Left lung (tissue), 10 donors: Measurements from ENCODE around the gene ARFGAP1. TPM values are rescaled to one million over a fixed set of nuclear protein-coding genes. Genes with fewer than 3 reads are reported as not detected.

Experiments used
- ATAC-seq: fragments of 200-7000 bp; cut with Tn5 transposase; one replicate; pipeline ENCODE4 v1.9.1; 2020; ENCODE audit warnings: moderate library complexity
- DNase-seq, 4 donors: peaks; one replicate each; pipeline ENCODE4 v3.0.0-alpha.2; 2013 to 2020
- H3K27ac ChIP-seq, 2 donors: fragments of 200-600 bp; sonication (generic) in 1 of 2; one replicate each; pipeline versions ENCODE4 v1.5.0 to v1.8.0; 2020 to 2021
- H3K27me3 ChIP-seq, 2 donors: fragments of 200-600 bp; sonication (generic) in 1 of 2; one replicate each; pipeline versions ENCODE4 v1.5.0 to v1.8.0; 2020 to 2021
- H3K36me3 ChIP-seq, 2 donors: fragments of 200-600 bp; sonication (generic) in 1 of 2; one replicate each; pipeline versions ENCODE4 v1.5.0 to v1.8.0; 2020 to 2021
- H3K4me1 ChIP-seq, 2 donors: fragments of 200-600 bp; one replicate each; pipeline ENCODE4 v1.8.0; 2021
- H3K4me3 ChIP-seq, 2 donors: fragments of 200-600 bp; sonication (generic) in 1 of 2; one replicate each; pipeline versions ENCODE4 v1.5.0 to v1.8.0; 2020 to 2021; ENCODE audit warnings: mild to moderate bottlenecking in 1 of 2
- H3K9me3 ChIP-seq, 2 donors: fragments of 200-600 bp; sonication (generic) in 1 of 2; one replicate each; pipeline versions ENCODE4 v1.5.0 to v1.8.0; 2020 to 2021
- CTCF ChIP-seq, 2 donors: fragments of 200-600 bp; sonication (generic) in 1 of 2; IDR thresholded peaks; one replicate each; pipeline versions ENCODE4 v1.5.0 to v1.8.0; 2021; ENCODE audit warnings: antibody characterized with exemption in 2 of 2
- intact Hi-C, 2 donors: fragments of 100-400 bp; cut with DNase I; formaldehyde crosslinking; loops; one replicate each; pipeline versions ENCODE4 v1.11.2 to v1.14.2; 2022
- polyA plus RNA-seq, 6 donors: library from polyadenylated mRNA; unstranded; fragments of 120-200 nt; gene quantifications; one replicate each; pipeline ENCODE4 v1.2.1, GENCODE V29; 2013; ENCODE audit not compliant: insufficient read length in 6 of 6
- total RNA-seq, 2 donors: library from RNA; stranded (reverse); fragmentation: NEBNext Ultra II Directional; extraction: Animal tissue kit (Norgen Biotek cat#: 25700); gene quantifications; one replicate each; pipeline ENCODE4 v1.2.1, GENCODE V29; 2021
- donor health status: DM: no; HTN: yes; CAD: no.
- donor health status: DM: no; HTN: no; CAD: no.

Gene ARFGAP1
- total and polyA plus RNA-seq, 8 donors: 53.1 to 87.5 (median 70.2) TPM

DNA sequence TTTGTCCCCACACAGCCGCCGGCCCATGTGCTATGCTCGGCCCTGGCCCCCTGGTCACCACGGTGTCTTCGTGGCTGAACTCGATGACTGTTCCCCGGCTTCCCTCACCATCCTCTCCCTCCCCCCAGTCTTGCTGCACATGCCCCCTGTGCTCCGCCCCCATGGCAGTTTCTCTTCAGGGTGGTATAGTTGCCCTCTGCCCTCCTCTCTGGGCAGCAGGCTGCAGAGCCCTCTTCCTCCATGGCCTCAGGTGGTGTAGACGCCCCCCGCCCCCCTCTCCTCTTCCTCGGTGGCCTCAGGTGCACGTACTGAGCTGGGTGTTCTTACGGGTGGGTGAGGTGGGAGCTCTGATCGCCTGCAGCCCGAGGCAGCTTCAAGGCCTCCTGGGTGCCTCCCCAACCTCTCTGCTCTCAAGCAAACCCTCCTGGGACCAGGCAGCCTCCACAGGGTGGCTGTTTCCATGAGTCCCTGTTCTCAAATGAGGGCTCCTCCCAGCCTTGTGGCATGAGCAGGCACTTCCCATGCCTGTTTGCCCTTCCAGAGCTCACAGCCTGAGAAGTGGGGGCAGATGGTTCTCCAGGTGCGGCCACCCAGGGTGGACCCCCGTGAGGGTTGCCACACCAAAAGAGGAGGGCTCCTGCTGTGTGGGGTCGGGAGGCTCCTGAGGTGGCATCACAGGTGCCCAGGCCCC, 45.1 kb downstream of the ARFGAP1 start:
- H3K4me1 ChIP-seq: no peaks in the 10 kb centered on the region
- no peak overlapping the region for H3K4me3 ChIP-seq
- H3K27ac ChIP-seq: no peak overlapping the region
- DNase-seq (peak in 1 of 4 donors; percentile 57), ATAC-seq (no peak)
- no peaks in the 10 kb centered on the region for H3K9me3 ChIP-seq
- no peaks in the 10 kb centered on the region for H3K36me3 ChIP-seq
- no peak for TF ChIP-seq CTCF (IDR thresholded peaks at IDR 0.05)
- intact Hi-C loops: no loop called here
- peaks cover 0 to 81% of the 10 kb centered on the region in 2 donors for H3K27me3 ChIP-seq

- intact Hi-C loops: no loop called here
- Histone ChIP-seq H3K4me1 (no peaks in the 10 kb centered on the region), H3K27ac (no peak overlapping the region), H3K27me3 (peaks cover 0 to 86% of the 10 kb centered on the region in 2 donors), H3K4me3 (no peak overlapping the region), H3K36me3 (no peaks in the 10 kb centered on the region), H3K9me3 (no peaks in the 10 kb centered on the region)
- ATAC-seq (no peak), DNase-seq (peak in 1 of 4 donors; percentile 63)
- no peak for TF ChIP-seq CTCF (IDR thresholded peaks at IDR 0.05)
Measured at GRCh38 chr20:63318391-63319163, 46.0 kb downstream of the ARFGAP1 start.

DNA sequence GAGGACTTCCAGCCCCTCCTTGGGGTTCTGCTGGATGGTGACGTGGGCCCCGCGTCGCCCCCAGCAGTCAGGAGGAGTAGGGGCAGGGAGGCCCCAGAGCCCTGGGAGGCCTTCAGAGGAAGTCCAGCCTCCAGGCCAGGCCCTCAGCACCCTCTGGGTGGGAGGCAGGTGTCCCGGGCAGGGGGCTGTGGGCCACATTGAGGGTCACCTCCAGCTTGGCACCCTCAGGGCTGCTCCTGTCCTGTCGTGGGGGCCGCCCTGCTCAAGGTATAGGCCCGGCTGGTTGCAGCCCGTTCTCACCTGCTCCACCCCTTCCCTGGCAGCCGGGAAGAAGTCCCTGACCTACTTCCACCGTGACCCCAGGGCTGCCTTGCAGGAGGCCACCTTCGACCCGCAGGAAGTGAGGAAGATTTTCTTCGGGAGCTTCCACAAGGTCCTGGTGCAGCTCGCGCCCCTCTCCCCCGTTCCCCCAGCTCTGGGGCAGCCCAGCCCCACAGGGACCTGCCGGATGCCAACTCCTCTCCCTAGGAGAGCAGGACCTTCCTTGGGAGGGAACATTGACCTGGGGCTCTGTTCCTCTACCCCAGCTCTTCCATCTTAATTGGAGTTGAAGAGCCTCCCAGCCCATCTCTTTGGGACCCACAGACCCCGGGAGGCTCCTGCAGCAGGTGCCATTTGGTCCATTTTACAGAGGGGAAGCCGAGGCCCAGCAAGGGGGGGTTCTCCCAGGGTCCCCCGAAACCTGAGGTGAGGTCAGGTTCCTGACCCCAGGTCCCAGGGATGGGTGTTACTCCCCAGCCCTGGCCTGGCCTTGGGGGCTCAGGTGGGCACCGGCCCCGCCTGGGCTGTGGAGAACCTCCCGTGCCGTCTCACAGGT, 46.8 kb downstream of the ARFGAP1 start:
- Histone ChIP-seq H3K27me3 (peaks cover 0 to 82% of the 10 kb centered on the region in 2 donors), H3K36me3 (no peaks in the 10 kb centered on the region), H3K9me3 (no peaks in the 10 kb centered on the region), H3K27ac (no peak overlapping the region), H3K4me1 (no peaks in the 10 kb centered on the region), H3K4me3 (no peak overlapping the region)
- intact Hi-C loops: no loop called here
- DNase-seq (peak in 1 of 4 donors; percentile 68), ATAC-seq (no peak)
- TF ChIP-seq CTCF (IDR thresholded peaks at IDR 0.05): no peak

DNA sequence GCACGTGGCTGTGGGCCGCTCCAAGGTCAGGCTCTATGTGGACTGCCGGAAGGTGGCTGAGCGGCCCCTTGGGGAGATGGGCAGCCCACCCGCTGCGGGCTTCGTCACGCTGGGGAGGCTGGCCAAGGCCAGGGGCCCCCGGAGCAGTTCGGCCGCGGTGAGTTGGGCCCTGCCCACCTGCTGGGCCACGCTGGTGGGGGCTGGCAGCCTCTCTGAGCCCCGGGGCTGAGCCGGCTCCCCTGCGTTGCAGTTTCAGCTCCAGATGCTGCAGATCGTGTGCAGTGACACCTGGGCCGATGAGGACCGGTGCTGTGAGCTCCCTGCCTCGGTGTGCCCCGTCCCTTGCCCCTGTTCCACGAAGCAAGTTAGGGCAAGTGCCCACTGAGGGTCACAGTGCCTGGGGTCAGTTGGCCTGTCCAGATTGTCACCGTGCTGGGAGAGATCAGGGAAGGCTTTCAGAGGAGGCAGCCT, 47.5 kb downstream of the ARFGAP1 start:
- H3K9me3 ChIP-seq: no peaks in the 10 kb centered on the region
- no peak for TF ChIP-seq CTCF (IDR thresholded peaks at IDR 0.05)
- no peak overlapping the region for H3K27ac ChIP-seq
- H3K4me1 ChIP-seq: no peaks in the 10 kb centered on the region
- DNase-seq: peak in 1 of 4 donors; percentile 76
- H3K27me3 ChIP-seq: peaks cover 0 to 78% of the 10 kb centered on the region in 2 donors
- H3K36me3 ChIP-seq: no peaks in the 10 kb centered on the region
- H3K4me3 ChIP-seq: no peak overlapping the region
- intact Hi-C loops: no loop called here
- no peak for ATAC-seq
